GM10266 (cell line): ENCODE data around the gene TRAF5.
"Not testable (repeated sequence)": the region's sequence is repeated elsewhere in the genome, so short reads cannot be mapped to it uniquely, and the experiment has no call there.

Source experiments
- DNase-seq: peaks from one replicate; pipeline ENCODE4 v3.0.0; 2012; ENCODE audit errors: extremely low spot score
- TF ChIP-seq, protein P1 (sequence below): IDR thresholded peaks from 2 replicates; pipeline ENCODE4 v1.5.1; 2012; ENCODE audit warnings: mild to moderate bottlenecking, low read depth; ENCODE audit not compliant: control insufficient read depth, insufficient read depth; ENCODE audit errors: missing control alignments

The TRAF5 gene

DNA sequence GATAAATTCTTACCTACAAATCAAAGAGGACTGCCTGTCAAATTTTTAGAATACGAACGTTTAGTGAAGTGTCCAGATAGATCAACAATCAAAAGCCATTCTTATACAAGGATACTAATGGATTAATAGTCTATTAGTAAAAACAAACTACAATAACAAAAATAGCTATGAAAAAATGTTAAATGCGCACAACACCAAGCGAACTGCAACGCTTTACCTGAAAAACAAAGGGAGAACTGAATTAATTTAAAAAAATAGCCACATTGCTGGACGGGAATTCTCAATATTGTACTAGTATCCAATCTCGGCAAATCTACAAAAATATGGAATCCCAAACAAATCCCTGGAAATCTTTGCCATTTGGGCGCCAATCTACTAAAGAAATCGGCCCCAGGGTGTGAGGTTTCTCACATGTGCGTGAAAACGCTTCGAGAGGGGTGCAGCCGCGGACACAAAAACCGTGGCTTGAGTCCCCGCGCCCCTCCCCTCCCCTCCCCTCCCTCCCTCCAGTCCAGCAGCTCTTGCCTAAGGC is 55.6 kb downstream of the TRAF5 start:
- DNase-seq: no peak
- TF ChIP-seq, protein P1, sequence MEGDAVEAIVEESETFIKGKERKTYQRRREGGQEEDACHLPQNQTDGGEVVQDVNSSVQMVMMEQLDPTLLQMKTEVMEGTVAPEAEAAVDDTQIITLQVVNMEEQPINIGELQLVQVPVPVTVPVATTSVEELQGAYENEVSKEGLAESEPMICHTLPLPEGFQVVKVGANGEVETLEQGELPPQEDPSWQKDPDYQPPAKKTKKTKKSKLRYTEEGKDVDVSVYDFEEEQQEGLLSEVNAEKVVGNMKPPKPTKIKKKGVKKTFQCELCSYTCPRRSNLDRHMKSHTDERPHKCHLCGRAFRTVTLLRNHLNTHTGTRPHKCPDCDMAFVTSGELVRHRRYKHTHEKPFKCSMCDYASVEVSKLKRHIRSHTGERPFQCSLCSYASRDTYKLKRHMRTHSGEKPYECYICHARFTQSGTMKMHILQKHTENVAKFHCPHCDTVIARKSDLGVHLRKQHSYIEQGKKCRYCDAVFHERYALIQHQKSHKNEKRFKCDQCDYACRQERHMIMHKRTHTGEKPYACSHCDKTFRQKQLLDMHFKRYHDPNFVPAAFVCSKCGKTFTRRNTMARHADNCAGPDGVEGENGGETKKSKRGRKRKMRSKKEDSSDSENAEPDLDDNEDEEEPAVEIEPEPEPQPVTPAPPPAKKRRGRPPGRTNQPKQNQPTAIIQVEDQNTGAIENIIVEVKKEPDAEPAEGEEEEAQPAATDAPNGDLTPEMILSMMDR: no peak

GRCh38 chr1:211382714-211383480 is 56.3 kb downstream of the TRAF5 start:
- peak; percentile 80 for DNase-seq
- TF ChIP-seq, protein P1: no peak

DNA sequence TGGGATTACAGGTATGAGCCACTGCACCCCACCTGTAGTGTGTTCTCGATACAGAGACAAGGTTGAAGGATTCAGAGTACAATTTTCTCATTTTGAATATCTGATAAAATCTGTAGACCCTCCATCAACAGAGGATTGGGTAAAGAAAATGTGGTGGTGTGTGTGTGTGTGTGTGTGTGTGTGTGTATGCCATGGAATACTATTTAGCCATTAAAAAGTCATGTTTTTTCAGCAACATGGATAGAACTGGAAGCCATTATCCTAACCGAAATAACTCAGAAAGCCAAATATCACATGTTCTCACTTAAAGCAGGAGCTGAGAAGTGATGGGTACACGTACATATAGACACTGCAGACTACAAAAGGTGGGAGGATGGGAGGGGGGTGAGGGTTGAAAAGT is 57.9 kb downstream of the TRAF5 start:
- TF ChIP-seq, protein P1: no peak
- DNase-seq: no peak

DNA sequence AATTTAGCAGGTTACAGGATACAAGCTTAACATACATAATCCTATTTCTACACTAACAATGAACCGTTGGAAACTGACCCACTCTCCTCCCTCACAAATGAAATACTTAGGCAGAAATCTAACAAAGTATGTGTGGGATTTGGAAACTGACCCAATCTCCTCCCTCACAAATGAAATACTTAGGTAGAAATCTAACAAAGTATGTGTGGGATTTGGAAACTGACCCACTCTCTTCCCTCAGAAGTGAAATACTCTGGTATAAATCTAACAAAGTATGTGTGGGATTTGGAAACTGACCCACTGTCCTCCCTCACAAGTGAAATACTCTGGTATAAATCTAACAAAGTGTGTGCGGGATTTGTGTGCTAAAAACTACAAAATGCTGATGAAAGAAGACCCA is 60.3 kb downstream of the TRAF5 start:
- no peak for DNase-seq

GRCh38 chr1:211390829-211391228 is 64.2 kb downstream of the TRAF5 start:
- DNase-seq: not testable (repeated sequence)

More for the DNA sequence above, 60.3 kb downstream of the TRAF5 start:
- TF ChIP-seq, protein P1: no peak

- DNase-seq: no peak
- TF ChIP-seq, protein P1: no peak
Observed at GRCh38 chr1:211393203-211393602, 66.6 kb downstream of the TRAF5 start.

DNA sequence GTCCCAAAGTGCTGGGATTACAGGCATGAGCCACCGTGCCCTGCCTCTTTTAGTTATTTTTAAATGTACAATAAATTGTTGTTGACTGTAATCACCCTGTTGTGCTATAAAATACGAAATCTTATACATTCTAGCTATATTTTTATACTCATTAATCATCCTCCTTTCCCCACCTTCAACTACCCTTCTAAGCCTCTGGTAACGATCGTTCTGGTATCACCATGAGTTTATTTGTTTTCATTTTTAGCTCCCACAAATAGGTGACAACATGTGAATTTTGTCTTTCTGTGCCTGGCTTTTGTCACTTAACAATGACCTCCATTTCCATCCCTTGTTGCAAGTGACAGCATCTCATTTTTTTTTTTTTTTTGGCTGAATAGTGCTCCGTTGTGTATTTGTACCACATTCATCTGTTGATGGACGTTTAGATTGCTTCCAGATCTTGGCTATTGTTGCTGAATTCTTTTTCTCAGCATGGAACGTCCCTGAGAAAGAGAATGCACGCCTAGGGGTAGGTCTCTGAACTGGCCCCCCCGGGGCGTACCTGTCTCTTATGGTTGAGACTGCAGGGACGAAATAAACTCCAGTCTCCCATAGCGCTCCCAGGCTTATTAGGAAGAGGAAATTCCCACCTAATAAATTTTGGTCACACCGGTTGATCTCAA is 71.8 kb downstream of the TRAF5 start:
- DNase-seq: not testable (repeated sequence)

- not testable (repeated sequence) for DNase-seq
Observed at GRCh38 chr1:211399851-211400393, 73.3 kb downstream of the TRAF5 start.

DNA sequence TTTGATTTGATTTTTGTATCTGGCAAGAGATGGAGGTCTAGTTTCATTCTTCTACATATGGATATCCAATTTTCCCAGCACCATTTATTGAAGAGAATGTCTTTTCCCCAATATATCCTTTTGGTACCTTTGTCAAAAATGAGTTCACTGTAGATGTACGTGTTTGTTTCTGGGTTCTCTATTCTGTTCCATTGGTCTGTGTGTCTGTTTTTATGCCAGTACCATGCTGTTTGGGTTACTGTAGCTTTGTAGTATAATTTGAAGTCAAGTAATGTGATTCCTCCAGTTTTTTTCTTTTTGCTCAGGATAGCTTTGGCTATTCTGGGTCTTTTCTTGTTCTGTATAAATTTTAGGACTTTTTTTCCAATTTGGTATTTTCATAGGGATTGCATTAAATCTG is 75.1 kb downstream of the TRAF5 start:
- DNase-seq: not testable (repeated sequence)

DNA sequence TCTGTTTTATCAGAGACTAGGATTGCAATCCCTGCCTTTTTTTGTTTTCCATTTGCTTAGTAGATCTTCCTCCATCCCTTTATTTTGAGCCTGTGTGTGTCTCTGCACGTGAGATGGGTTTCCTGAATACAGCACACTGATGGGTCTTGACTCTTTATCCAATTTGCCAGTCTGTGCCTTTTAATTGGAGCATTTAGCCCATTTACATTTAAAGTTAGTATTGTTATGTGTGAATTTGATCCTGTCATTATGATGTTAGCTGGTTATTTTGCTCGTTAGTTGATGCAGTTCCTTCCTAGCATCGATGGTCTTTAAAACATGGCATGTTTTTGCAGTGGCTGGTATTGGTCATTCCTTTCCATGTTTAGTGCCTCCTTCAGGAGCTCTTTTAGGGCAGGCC is 79.5 kb downstream of the TRAF5 start:
- DNase-seq: not testable (repeated sequence)

DNA sequence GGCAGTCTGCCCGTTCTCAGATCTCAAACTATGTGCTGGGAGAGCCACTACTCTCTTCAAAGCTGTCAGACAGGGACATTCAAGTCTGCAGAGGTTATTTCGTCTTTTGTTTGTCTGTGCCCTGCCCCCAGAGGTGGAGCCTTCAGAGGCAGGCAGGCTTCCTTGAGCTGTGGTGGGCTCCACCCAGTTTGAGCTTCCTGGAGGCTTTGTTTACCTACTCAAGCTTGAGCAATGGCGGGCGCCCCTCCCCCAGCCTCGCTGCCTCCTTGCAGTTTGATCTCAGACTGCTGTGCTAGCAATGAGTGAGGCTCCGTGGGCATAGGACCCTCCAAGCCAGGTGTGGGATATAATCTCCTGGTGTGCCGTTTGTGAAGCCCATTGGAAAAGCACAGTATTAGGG is 81.1 kb downstream of the TRAF5 start:
- DNase-seq: not testable (repeated sequence)
